CD4-positive, alpha-beta T cell treated with Interferon alpha-2 for 1 hour (primary cell): ENCODE results near the gene STUB1.
A peak's percentile ranks its signal among the peaks of the same experiment; 100 is the strongest.

Experiments used
- DNase-seq, 2 donors: peaks; one replicate each; pipeline ENCODE4 v3.0.0-alpha.2; 2020 to 2022

STUB1 gene

GRCh38 chr16:726438-727290 lies 46.5 kb downstream of the STUB1 start, which contains the start of the genes CCDC78 and HAGHL:
Gene CCDC78 (minus strand): TSS chr16:726443. CDS start chr16:726367, 76 bp downstream.
Gene HAGHL (plus strand): TSS chr16:727106. CDS start chr16:727510, 404 bp downstream.
- DNase-seq: peak; percentile 58 to 76

- peak; percentile 16 to 44 for DNase-seq
These were observed 47.2 kb downstream of the STUB1 start for GRCh38 chr16:727291-727977.

- peak; percentile 71 to 78 for DNase-seq
These were observed 48.1 kb downstream of the STUB1 start for GRCh38 chr16:728131-728889.

- DNase-seq: no peak
These were observed 48.9 kb downstream of the STUB1 start for GRCh38 chr16:728890-729744.

- no peak for DNase-seq
These were observed 49.8 kb downstream of the STUB1 start for GRCh38 chr16:729768-730665.

GRCh38 chr16:730666-731509 lies 50.7 kb downstream of the STUB1 start:
- DNase-seq: no peak

GRCh38 chr16:732332-732731 lies 52.1 kb downstream of the STUB1 start:
- DNase-seq: no peak
